H9 (cell line): Measurements from ENCODE around the gene SIAH2. TPM values are rescaled to one million over a fixed set of nuclear protein-coding genes. Genes with fewer than 3 reads are reported as not detected.

ENCODE experiments used
- DNase-seq: peaks from one replicate; pipeline ENCODE4 v3.0.0-alpha.2; 2017
- H2AFZ ChIP-seq: one replicate; pipeline ENCODE4 v1.6.1; 2013; ENCODE audit warnings: mild to moderate bottlenecking, low read length, control low read depth, moderate library complexity
- H2AK5ac ChIP-seq: 2 replicates; pipeline ENCODE4 v1.6.1; 2013; ENCODE audit warnings: low read length, control low read depth, mixed read lengths; ENCODE audit not compliant: insufficient read length
- H2BK120ac ChIP-seq: one replicate; pipeline ENCODE4 v1.6.1; 2013; ENCODE audit warnings: low read depth, mild to moderate bottlenecking, low read length, control low read depth, inconsistent platforms; ENCODE audit not compliant: poor library complexity, severe bottlenecking
- H2BK12ac ChIP-seq: 2 replicates; pipeline ENCODE4 v1.6.1; 2013; ENCODE audit warnings: low read length, control low read depth, mixed read lengths, low read depth; ENCODE audit not compliant: insufficient read length
- H2BK15ac ChIP-seq: 2 replicates; pipeline ENCODE4 v1.6.1; 2013; ENCODE audit warnings: low read depth, low read length, control low read depth
- H2BK20ac ChIP-seq: one replicate; pipeline ENCODE4 v1.6.1; 2013; ENCODE audit warnings: low read depth, mild to moderate bottlenecking, low read length, control low read depth, inconsistent platforms; ENCODE audit not compliant: poor library complexity, severe bottlenecking
- H2BK5ac ChIP-seq: 2 replicates; pipeline ENCODE4 v1.6.1; 2013; ENCODE audit warnings: low read length, control low read depth, mixed read lengths; ENCODE audit not compliant: insufficient read length
- H3K14ac ChIP-seq: 2 replicates; pipeline ENCODE4 v1.6.1; 2013; ENCODE audit warnings: low read length, control low read depth; ENCODE audit not compliant: insufficient read depth
- H3K18ac ChIP-seq: 2 replicates; pipeline ENCODE4 v1.6.1; 2013; ENCODE audit warnings: low read depth, mild to moderate bottlenecking, mixed read lengths, low read length, control low read depth; ENCODE audit not compliant: insufficient read length
- H3K23ac ChIP-seq: 2 replicates; pipeline ENCODE4 v1.6.1; 2013; ENCODE audit warnings: low read length, control low read depth, mixed read lengths, low read depth; ENCODE audit not compliant: insufficient read length
- H3K23me2 ChIP-seq: 2 replicates; pipeline ENCODE4 v1.6.1; 2013; ENCODE audit warnings: low read depth, mild to moderate bottlenecking, mixed read lengths, low read length, control low read depth; ENCODE audit not compliant: insufficient read length, poor library complexity, severe bottlenecking
- H3K27ac ChIP-seq: 2 replicates; pipeline ENCODE4 v1.5.1; 2013; ENCODE audit warnings: low read length, control low read depth, mixed read lengths, low read depth; ENCODE audit not compliant: insufficient read length
- H3K27me3 ChIP-seq: 2 replicates; pipeline ENCODE4 v1.6.1; 2013; ENCODE audit warnings: low read length, control low read depth, inconsistent platforms; ENCODE audit not compliant: insufficient read depth
- H3K4ac ChIP-seq: 2 replicates; pipeline ENCODE4 v1.6.1; 2013; ENCODE audit warnings: low read depth, mild to moderate bottlenecking, control low read depth, inconsistent platforms, low read length, moderate library complexity
- H3K4me1 ChIP-seq: 2 replicates; pipeline ENCODE4 v1.6.1; 2013; ENCODE audit warnings: low read length, control low read depth, inconsistent platforms; ENCODE audit not compliant: insufficient read depth
- H3K4me2 ChIP-seq: 2 replicates; pipeline ENCODE4 v1.6.1; 2013; ENCODE audit warnings: low read length, control low read depth, mixed read lengths; ENCODE audit not compliant: insufficient read length, insufficient read depth
- H3K56ac ChIP-seq: 2 replicates; pipeline ENCODE4 v1.6.1; 2013; ENCODE audit warnings: low read depth, mild to moderate bottlenecking, mixed read lengths, low read length, control low read depth; ENCODE audit not compliant: insufficient read length
- H3K79me1 ChIP-seq: 2 replicates; pipeline ENCODE4 v1.6.1; 2013; ENCODE audit warnings: low read depth, mild to moderate bottlenecking, moderate library complexity, low read length, control low read depth, inconsistent platforms; ENCODE audit not compliant: insufficient read depth, poor library complexity, severe bottlenecking
- H3K79me2 ChIP-seq: 2 replicates; pipeline ENCODE4 v1.6.1; 2013; ENCODE audit warnings: low read length, control low read depth, inconsistent platforms; ENCODE audit not compliant: insufficient read depth
- H3K9ac ChIP-seq: 2 replicates; pipeline ENCODE4 v1.6.1; 2013; ENCODE audit warnings: low read length, control low read depth, mixed read lengths; ENCODE audit not compliant: insufficient read length; ENCODE audit errors: extremely low read depth
- H3K9me3 ChIP-seq: one replicate; pipeline ENCODE4 v1.6.1; 2013; ENCODE audit warnings: low read depth, low read length, inconsistent platforms; ENCODE audit not compliant: control insufficient read depth
- H3T11ph ChIP-seq: one replicate; pipeline ENCODE4 v1.6.1; 2013; ENCODE audit warnings: mild to moderate bottlenecking, low read length, control low read depth, inconsistent platforms
- H4K20me1 ChIP-seq: one replicate; pipeline ENCODE4 v1.6.1; 2013; ENCODE audit not compliant: control insufficient read depth, insufficient read length, insufficient read depth
- H4K5ac ChIP-seq: 2 replicates; pipeline ENCODE4 v1.6.1; 2013; ENCODE audit warnings: low read depth, mild to moderate bottlenecking, mixed read lengths, low read length, control low read depth; ENCODE audit not compliant: insufficient read length
- H4K8ac ChIP-seq: replicated peaks from 2 replicates; pipeline ENCODE4 v1.6.1; 2013; ENCODE audit warnings: low read length, control low read depth, mixed read lengths, low read depth; ENCODE audit not compliant: insufficient read length
- H4K91ac ChIP-seq: 2 replicates; pipeline ENCODE4 v1.6.1; 2013; ENCODE audit warnings: low read depth, mild to moderate bottlenecking, moderate library complexity, mixed read lengths, low read length, control low read depth; ENCODE audit not compliant: insufficient read length
- H3K27ac Mint-ChIP-seq, 3 experiments: 2 replicates in 2 of 3; 3 replicates in 1 of 3; pipeline ENCODE4 v1.8.0; 2020 to 2021; ENCODE audit warnings: mixed read lengths in 3 of 3, mild to moderate bottlenecking in 1 of 3, moderate library complexity in 1 of 3
- H3K27me3 Mint-ChIP-seq: 2 replicates; pipeline ENCODE4 v1.8.0; 2021; ENCODE audit warnings: low read depth, mild to moderate bottlenecking, moderate library complexity, mixed read lengths
- H3K36me3 Mint-ChIP-seq, 3 experiments: 2 replicates in 2 of 3; 3 replicates in 1 of 3; pipeline ENCODE4 v1.8.0; 2020 to 2021; ENCODE audit warnings: low read depth in 3 of 3, mixed read lengths in 3 of 3; ENCODE audit not compliant: insufficient read depth in 1 of 3
- H3K4me1 Mint-ChIP-seq, 2 experiments: 2 replicates each; pipeline ENCODE4 v1.8.0; 2020; ENCODE audit warnings: mixed read lengths in 2 of 2
- H3K4me3 Mint-ChIP-seq, 2 experiments: 2 replicates in 1 of 2; 3 replicates in 1 of 2; pipeline ENCODE4 v1.8.0; 2020 to 2021; ENCODE audit warnings: mild to moderate bottlenecking in 2 of 2, mixed read lengths in 2 of 2, moderate library complexity in 1 of 2
- H3K9me3 Mint-ChIP-seq, 2 experiments: 2 replicates in 1 of 2; 3 replicates in 1 of 2; pipeline ENCODE4 v1.8.0; 2020; ENCODE audit warnings: mild to moderate bottlenecking in 2 of 2, mixed read lengths in 2 of 2, moderate library complexity in 1 of 2
- WGBS: extraction: QIAGEN DNeasy Blood & Tissue Kit; methylation state at CpG from one replicate; pipeline ENCODE4 v1.1.7; 2013; ENCODE audit warnings: missing lambda C conversion rate, low lambda C conversion rate, mixed read lengths; ENCODE audit not compliant: insufficient read length; ENCODE audit errors: extremely low coverage; 5-methylcytosine and 5-hydroxymethylcytosine counted together
- total RNA-seq: library from RNA; stranded (reverse); gene quantifications from 2 replicates; pipeline ENCODE4 v1.2.1, GENCODE V29; 2021
- TF ChIP-seq, protein P1 (sequence below): fragments of 200-600 bp; sonication (generic); conservative IDR thresholded peaks from 3 replicates; pipeline ENCODE4 v1.8.0; 2021; ENCODE audit warnings: antibody characterized with exemption, mild to moderate bottlenecking

SIAH2 gene
- total RNA-seq, 1 experiment from 2014 or later, result 17.4 TPM

DNA sequence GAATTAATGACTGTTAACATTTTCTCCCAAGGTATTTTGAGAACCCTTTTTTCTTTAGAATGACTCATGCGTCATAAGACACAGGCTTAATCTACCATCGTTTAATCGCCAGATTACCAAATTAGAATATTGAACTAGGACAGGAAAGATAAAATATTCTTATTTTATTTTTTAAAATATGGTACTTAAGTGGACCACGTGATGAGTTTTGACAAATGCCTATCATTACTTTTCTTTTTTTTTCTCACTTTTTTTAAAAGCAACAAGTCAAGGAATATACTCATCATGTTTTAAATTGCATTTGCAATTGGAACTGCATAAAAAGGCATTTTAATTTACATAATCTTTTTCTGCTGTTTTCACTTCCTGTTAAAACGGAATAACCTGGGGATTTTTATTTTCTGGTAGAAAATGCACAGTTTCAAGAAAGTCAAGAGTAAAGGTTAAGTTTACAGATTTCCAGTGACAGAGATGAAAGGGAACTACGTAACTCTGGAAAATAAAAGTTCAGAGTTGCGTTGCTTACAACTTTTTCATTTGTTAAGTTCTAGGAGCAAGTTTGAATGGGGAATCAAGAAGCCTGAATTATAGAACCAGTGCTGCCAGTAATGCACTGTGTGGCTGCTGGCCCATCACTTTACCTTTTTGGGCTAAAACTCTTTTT is 23.6 kb downstream of the SIAH2 start:
- Histone ChIP-seq H3K56ac (no peak overlapping the region), H3K18ac (no peak overlapping the region), H3K27me3 (no peaks in the 10 kb centered on the region), H3K27ac (no peak overlapping the region), H3K79me2 (no peaks in the 10 kb centered on the region), H4K8ac (no peak overlapping the region), H3K9me3 (no peaks in the 10 kb centered on the region), H2AK5ac (no peak overlapping the region), H3K23me2 (no peaks in the 10 kb centered on the region), H3T11ph (no peak overlapping the region), H2BK15ac (no peak overlapping the region), H3K79me1 (no peaks in the 10 kb centered on the region), H3K4me1 (0 out of 2 replicates have a peak, but pooled peaks cover 4% of the 10 kb centered on the region), H2AFZ (no peak overlapping the region), H2BK120ac (no peak overlapping the region), H3K9ac (no peak overlapping the region), H4K20me1 (no peaks in the 10 kb centered on the region), H3K4ac (no peak overlapping the region), H2BK20ac (no peak overlapping the region), H4K5ac (no peak overlapping the region), H3K14ac (no peak overlapping the region), H2BK5ac (no peak overlapping the region), H3K4me2 (no peak overlapping the region), H4K91ac (no peak overlapping the region), H3K23ac (no peak overlapping the region), H2BK12ac (no peak overlapping the region)
- DNase-seq, result no peak
- no CpG with 5 or more reads among the region's 7 CpGs for WGBS
- TF ChIP-seq, protein P1, sequence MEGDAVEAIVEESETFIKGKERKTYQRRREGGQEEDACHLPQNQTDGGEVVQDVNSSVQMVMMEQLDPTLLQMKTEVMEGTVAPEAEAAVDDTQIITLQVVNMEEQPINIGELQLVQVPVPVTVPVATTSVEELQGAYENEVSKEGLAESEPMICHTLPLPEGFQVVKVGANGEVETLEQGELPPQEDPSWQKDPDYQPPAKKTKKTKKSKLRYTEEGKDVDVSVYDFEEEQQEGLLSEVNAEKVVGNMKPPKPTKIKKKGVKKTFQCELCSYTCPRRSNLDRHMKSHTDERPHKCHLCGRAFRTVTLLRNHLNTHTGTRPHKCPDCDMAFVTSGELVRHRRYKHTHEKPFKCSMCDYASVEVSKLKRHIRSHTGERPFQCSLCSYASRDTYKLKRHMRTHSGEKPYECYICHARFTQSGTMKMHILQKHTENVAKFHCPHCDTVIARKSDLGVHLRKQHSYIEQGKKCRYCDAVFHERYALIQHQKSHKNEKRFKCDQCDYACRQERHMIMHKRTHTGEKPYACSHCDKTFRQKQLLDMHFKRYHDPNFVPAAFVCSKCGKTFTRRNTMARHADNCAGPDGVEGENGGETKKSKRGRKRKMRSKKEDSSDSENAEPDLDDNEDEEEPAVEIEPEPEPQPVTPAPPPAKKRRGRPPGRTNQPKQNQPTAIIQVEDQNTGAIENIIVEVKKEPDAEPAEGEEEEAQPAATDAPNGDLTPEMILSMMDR, result no peak
- H3K27ac Mint-ChIP-seq, result no peak overlapping the region; a peak in 1 of 7 replicates
- H3K36me3 Mint-ChIP-seq, result peaks cover 0 to 4% (median 4%) of the 10 kb centered on the region in 3 experiments; a peak in 2 of 7 replicates
- H3K4me1 Mint-ChIP-seq, result peaks cover 39 to 53% of the 10 kb centered on the region in 2 experiments
- no peak overlapping the region for H3K4me3 Mint-ChIP-seq
- H3K27me3 Mint-ChIP-seq, result no peaks in the 10 kb centered on the region
- no peaks in the 10 kb centered on the region for H3K9me3 Mint-ChIP-seq
